ENCODE data around the gene OR5T3.
"Not testable (repeated sequence)": the region's sequence is repeated elsewhere in the genome, so short reads cannot be mapped to it uniquely, and the experiment has no call there.

The OR5T3 gene

DNA sequence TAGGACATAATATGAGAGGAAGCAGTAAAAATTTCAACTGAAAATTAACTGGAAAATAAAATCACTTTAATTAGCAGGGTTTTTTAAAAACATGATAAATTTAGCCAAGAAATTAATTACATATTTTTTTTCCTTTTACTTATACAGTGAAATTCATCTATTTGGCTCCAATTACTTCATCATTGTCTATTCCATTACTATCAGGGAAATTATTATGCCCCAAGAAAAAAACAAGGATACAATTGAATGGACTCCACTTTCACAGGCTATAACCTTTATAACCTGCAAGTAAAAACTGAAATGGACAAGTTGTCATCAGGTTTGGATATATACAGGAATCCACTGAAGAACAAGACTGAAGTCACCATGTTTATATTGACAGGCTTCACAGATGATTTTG is at the start of gene OR5T3:
Gene OR5T3 (plus strand): TSS at position 301 of the 400 bp plus-strand sequence. CDS start 0 bp downstream, at position 301.
- no peak for DNase-seq

DNA sequence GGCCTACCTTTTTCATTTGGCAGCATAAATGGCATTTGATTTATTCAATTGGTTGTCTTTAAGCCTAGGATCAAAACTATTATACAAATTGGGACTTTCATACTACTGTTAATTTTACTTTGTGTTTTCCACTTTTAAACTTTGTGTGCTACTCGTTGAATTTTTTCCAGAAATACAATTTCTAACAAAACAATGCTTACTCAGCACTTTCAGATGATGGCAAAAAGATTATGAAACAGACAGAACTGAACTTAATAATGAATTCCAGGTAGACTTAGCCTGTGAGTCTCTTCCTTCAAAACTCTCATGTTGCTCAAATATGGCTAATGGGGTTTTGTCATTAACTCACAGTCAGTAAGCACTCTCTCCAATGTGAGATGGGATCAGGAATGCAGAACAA is 44.3 kb upstream of the OR5T3 start:
- no peak for DNase-seq

DNA sequence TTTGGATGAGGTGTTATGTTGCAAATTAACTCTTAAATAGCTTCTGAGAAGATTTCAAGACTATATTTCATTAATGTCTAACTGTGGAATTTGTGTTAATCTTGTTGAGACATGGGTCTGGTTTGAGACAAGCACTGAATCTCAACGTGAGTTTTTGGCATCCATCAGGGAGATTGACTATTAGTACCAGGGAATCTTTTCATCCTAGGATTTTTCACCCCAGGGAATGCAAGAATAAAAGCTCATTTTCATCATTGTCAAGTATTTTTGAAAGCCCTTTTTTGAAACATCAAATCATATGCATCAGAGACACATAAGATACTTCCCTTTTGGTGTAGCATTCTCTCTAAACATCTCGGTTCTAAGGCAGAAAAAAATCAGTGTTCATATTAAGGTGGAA is 37.5 kb upstream of the OR5T3 start:
- no peak for DNase-seq

DNA sequence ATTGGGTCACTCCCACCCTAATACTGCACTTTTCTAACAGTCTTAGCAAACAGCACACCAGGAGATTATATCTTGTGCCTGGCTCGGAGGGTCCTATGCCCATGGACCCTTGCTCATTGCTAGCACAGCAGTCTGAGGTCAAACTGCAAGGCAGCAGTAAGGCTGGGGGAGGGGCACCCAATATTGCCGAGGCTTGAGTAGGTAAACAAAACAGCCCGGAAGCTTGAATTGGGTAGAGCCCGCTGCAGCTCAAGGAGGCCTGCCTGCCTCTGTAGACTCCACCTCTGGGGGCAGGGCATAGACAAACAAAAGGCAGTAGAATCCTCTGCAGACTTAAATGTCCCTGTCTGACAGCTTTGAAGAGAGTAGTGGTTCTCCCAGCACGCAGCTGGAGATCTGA is 32.3 kb upstream of the OR5T3 start:
- DNase-seq = not testable (repeated sequence)

DNA sequence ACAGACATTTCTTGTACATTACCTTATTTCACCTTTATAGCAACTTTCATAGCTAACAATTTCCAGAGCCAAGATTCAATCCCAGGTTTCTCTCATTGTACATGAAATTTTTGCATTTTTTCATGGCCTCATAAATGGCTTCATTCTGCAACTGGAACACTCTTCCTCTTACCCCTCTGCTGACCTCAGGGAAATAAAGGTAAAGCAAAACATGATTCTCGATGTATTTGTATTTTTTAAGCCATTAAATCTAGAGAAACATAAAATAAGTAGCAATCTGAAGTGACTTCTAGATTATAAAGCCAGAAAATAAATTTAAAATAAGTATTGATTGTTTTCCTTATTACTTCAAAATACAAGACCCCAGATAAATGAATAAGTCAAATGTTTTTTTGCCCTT is 17.9 kb upstream of the OR5T3 start, which contains the start of gene OR5T2:
Gene OR5T2 (minus strand): TSS at position 101 of the 400 bp plus-strand sequence. CDS start 1,193 bp downstream, outside the sequence.
- no peak for DNase-seq

DNA sequence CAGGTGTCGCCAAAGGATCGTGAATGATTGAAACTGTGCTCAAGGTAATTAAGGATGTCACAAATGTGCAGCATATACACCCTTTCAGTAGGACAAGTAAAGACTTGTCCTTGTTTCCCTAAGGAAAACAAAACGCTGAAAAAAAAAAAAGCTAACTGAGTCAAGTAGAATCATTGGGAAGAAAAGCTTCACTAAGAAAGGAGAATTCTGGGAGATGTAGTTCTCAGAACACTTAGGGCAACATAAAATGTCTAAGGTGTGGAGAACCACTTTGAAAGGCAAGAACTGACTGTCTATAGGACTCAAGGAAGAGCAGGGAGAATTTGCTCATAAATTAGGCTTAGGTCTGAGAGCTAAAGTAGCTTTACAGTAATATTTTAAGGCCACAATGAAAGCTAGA is 19.0 kb downstream of the OR5T3 start:
- no peak for DNase-seq

DNA sequence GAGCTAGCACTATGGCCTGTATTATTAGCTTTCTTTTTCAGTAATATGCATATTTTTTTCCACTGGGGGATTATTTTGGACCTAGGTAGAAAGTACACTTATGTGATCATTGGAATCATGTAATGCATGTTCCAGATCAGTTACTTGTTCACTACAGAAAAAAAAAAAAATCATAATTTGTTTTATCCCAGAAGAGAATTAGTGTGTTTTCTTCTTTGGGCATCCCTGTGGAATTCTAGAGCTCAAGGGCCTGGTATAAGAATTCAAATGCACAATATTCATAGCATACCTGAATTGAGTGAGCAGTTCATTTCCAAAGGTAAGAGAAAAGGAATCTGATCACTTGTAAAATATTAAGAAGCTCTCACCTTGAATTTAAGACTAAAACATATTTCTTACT is 21.8 kb downstream of the OR5T3 start, which contains the start of gene OR5T1:
Gene OR5T1 (plus strand): TSS at position 301 of the 400 bp plus-strand sequence. CDS start 1,485 bp downstream, outside the sequence.
- no peak for DNase-seq

DNA sequence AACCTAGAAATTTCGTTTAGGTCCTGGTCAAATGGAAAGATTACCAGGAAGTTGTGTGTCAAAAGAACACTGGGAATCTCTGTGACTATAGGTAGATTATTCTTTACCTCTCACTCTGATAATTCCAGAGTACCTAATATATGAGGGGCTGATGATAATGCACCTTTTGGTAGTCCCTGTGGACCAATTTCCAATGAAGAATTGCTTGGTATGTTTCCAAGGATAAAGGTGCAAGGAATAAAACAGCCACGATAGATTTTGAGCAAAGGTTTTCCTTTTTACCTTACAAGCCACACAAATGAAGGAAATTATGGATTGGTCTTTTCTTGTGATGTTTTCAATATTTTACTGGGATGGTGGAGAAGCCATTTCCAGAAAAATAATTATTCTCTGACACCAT is 40.1 kb downstream of the OR5T3 start, which contains the start of gene OR8H1:
Gene OR8H1 (minus strand): TSS at position 101 of the 400 bp plus-strand sequence. CDS start 1,192 bp downstream, outside the sequence.
- DNase-seq = no peak

DNA sequence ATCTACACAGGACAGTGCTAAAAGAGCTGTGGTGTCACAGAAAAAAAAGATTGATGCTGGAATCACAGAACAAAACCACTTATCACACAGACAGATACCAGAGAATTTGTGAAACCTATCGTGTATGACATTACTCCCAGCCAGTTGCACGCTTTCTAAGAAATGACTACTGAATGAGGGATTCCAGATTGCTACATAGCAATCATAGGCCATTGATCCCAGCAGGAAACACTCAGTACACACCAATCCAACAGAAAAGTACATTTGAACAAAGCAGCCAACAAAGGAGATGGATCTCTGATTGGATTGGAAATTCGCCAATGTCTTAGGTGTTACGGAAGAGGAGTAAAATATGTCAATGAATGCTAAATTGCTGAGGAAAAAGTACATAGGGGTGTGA is 44.8 kb downstream of the OR5T3 start:
- DNase-seq = no peak

All from stimulated activated CD4-positive, alpha-beta T cell treated with anti-CD3 and anti-CD28 coated beads, Interleukin-4, amount 100 ng/mL, for 24 hours (primary cell).